ENCODE data around the gene CDCA3.

DNA sequence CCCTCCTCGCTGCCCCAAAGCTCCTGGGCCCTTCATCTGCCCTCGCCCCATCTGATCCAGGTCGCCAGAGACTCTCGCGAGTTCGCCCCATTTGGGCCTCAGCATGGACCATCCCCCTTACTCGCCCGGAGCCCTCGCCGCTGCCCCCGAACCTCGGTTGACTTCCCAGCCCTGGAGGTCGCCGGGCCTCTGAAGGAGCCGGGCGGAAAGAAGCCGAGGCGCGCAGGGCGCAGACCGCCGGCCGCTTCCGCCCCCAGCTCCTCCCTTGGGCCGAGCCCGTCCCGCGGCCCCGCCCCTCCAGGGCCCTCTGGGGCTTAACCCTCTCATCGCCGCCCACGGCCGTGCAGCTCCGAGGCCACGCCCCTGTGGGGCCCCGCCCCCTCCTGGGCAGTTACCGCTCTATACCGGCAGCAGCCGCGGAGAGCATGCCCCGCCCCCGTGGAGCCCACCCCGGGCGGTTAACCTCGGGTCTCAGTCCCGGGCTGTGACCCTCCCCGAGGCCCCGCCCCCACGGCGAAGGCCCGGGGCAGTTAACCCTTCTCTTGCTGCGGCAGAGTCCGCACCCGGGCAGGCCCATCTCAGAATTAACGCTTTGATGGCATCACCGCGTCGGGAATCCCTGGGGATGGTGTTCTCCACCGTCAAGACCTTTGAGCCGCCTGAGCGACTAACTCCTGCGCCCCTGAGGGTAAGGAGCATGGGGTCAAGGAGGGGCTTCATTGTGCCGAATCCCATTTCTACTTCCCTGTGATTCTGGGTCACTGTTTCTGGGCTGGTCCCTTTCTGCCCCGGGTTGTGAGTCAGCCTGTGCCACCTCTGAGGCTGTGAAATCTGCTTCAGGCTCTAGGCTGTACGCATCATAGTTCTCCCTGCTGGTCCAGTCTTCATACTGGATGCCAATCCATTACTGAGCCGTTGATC lies 22.3 kb upstream of the CDCA3 start, which contains the start of gene SPSB2:
- TF ChIP-seq CTCF (IDR thresholded peaks at IDR 0.05) (no peak), EZH2 (IDR thresholded peaks at IDR 0.05; ENCODE audit: borderline replicate concordance, insufficient read depth, low read depth, low read length, poor library complexity, severe bottlenecking) (no peak)

Data from B cell (primary cell).